ENCODE results near the gene CHCHD1.

The CHCHD1 gene

GRCh38 chr10:73756183-73756582 lies 25.7 kb upstream of the CHCHD1 start:
- no peak for DNase-seq (ENCODE audit: low read depth)
- no peak overlapping the region for H3K4me3 ChIP-seq (ENCODE audit: control insufficient read depth, low read depth, low read length)
- TF ChIP-seq CTCF (IDR thresholded peaks at IDR 0.05; ENCODE audit: control insufficient read depth, insufficient read depth, low read depth, low read length, missing control alignments): no peak

- H3K4me3 ChIP-seq (ENCODE audit: control insufficient read depth, low read depth, low read length): no peak overlapping the region
- DNase-seq (ENCODE audit: low read depth): no peak
- TF ChIP-seq CTCF (IDR thresholded peaks at IDR 0.05; ENCODE audit: control insufficient read depth, insufficient read depth, low read depth, low read length, missing control alignments): no peak
Measured at GRCh38 chr10:73758704-73759511, 22.9 kb upstream of the CHCHD1 start.

GRCh38 chr10:73759512-73760115 lies 22.2 kb upstream of the CHCHD1 start:
- H3K4me3 ChIP-seq (ENCODE audit: control insufficient read depth, low read depth, low read length): no peak overlapping the region
- no peak for DNase-seq (ENCODE audit: low read depth)
- TF ChIP-seq CTCF (IDR thresholded peaks at IDR 0.05; ENCODE audit: control insufficient read depth, insufficient read depth, low read depth, low read length, missing control alignments): no peak

- no peak overlapping the region for H3K4me3 ChIP-seq (ENCODE audit: control insufficient read depth, low read depth, low read length)
- TF ChIP-seq CTCF (IDR thresholded peaks at IDR 0.05; ENCODE audit: control insufficient read depth, insufficient read depth, low read depth, low read length, missing control alignments): no peak
- DNase-seq (ENCODE audit: low read depth): no peak
Measured at GRCh38 chr10:73761781-73762180, 20.1 kb upstream of the CHCHD1 start.

GRCh38 chr10:73762915-73763314 lies 18.9 kb upstream of the CHCHD1 start:
- no peak for DNase-seq (ENCODE audit: low read depth)
- no peak overlapping the region for H3K4me3 ChIP-seq (ENCODE audit: control insufficient read depth, low read depth, low read length)
- no peak for TF ChIP-seq CTCF (IDR thresholded peaks at IDR 0.05; ENCODE audit: control insufficient read depth, insufficient read depth, low read depth, low read length, missing control alignments)

- no peak for DNase-seq (ENCODE audit: low read depth)
- TF ChIP-seq CTCF (IDR thresholded peaks at IDR 0.05; ENCODE audit: control insufficient read depth, insufficient read depth, low read depth, low read length, missing control alignments): no peak
- H3K4me3 ChIP-seq (ENCODE audit: control insufficient read depth, low read depth, low read length): no peak overlapping the region
Measured at GRCh38 chr10:73763343-73763742, 18.5 kb upstream of the CHCHD1 start.
